GM21717 (cell line): ENCODE results near the gene SPINK7.

Source experiments
- ATAC-seq: cut with Tn5 transposase; IDR thresholded peaks from one replicate; pipeline ENCODE4 v1.9.1; 2021; ENCODE audit warnings: mild to moderate bottlenecking, moderate library complexity; ENCODE audit not compliant: unreplicated experiment

Gene SPINK7

GRCh38 chr5:148343603-148344487 lies 31.6 kb downstream of the SPINK7 start:
- ATAC-seq, result no peak

- ATAC-seq, result no peak
These were observed 35.5 kb downstream of the SPINK7 start for GRCh38 chr5:148347706-148348105.

GRCh38 chr5:148352696-148353095 lies 40.5 kb downstream of the SPINK7 start:
- ATAC-seq, result no peak

GRCh38 chr5:148353634-148354033 lies 41.4 kb downstream of the SPINK7 start:
- ATAC-seq, result no peak

- no peak for ATAC-seq
These were observed 52.1 kb downstream of the SPINK7 start for GRCh38 chr5:148364343-148364742.
